Type B pancreatic cell (in vitro differentiated cells): ENCODE data around the gene PTPRCAP. TPM values are rescaled to one million over a fixed set of nuclear protein-coding genes. Genes with fewer than 3 reads are reported as not detected.

Experiments
- DNase-seq: peaks from one replicate; pipeline ENCODE4 v3.0.0; 2021; ENCODE audit warnings: mixed read lengths; ENCODE audit not compliant: unreplicated experiment; ENCODE audit errors: extremely low spot score
- H3K27ac Mint-ChIP-seq: 2 replicates; pipeline ENCODE4 v1.8.0; 2021; ENCODE audit warnings: mild to moderate bottlenecking, mixed read lengths
- H3K27me3 Mint-ChIP-seq: 2 replicates; pipeline ENCODE4 v1.8.0; 2021; ENCODE audit warnings: mixed read lengths
- H3K36me3 Mint-ChIP-seq: 2 replicates; pipeline ENCODE4 v1.8.0; 2021; ENCODE audit warnings: mixed read lengths
- H3K4me1 Mint-ChIP-seq: one replicate; pipeline ENCODE4 v1.8.0; 2021; ENCODE audit warnings: mixed read lengths; ENCODE audit not compliant: unreplicated experiment
- H3K4me3 Mint-ChIP-seq: 2 replicates; pipeline ENCODE4 v1.8.0; 2021; ENCODE audit warnings: mild to moderate bottlenecking, mixed read lengths
- H3K9me3 Mint-ChIP-seq: 2 replicates; pipeline ENCODE4 v1.8.0; 2021; ENCODE audit warnings: mixed read lengths
- total RNA-seq: library from RNA; stranded (reverse); gene quantifications from 2 replicates; pipeline ENCODE4 v1.2.1, GENCODE V29; 2021; ENCODE audit warnings: low replicate concordance
- TF ChIP-seq, protein P1 (sequence below): fragments of 200-600 bp; sonication (generic); conservative IDR thresholded peaks from 2 replicates; pipeline ENCODE4 v1.5.0; 2021; ENCODE audit warnings: antibody characterized with exemption, mild to moderate bottlenecking

Gene PTPRCAP
- total RNA-seq, 1 donor from 2014 or later: 2.0 TPM

DNA sequence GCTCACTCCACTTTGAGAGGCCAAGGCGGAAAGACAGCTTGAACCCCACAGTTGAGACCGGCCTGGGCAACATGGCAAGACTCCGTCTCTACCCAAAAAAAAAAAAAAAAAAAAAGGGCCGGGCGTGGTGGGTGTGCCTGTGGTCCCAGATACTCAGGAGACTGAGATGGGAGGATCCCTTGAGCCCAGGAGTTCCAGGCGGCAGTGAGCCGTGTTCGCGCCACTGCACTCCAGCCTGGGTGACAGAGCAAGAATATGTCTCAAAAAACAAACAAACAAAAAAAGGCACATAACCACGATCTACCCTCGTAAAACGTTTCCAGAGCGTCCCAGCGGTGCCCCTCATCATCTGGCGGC lies 46.6 kb downstream of the PTPRCAP start:
- Mint-ChIP-seq H3K27me3 (peaks cover 11% of the 10 kb centered on the region), H3K9me3 (no peaks in the 10 kb centered on the region), H3K36me3 (no peaks in the 10 kb centered on the region), H3K4me3 (peak overlapping the region; percentile 92), H3K4me1 (peaks cover 18% of the 10 kb centered on the region), H3K27ac (peak overlapping the region; percentile 85)
- TF ChIP-seq, protein P1, sequence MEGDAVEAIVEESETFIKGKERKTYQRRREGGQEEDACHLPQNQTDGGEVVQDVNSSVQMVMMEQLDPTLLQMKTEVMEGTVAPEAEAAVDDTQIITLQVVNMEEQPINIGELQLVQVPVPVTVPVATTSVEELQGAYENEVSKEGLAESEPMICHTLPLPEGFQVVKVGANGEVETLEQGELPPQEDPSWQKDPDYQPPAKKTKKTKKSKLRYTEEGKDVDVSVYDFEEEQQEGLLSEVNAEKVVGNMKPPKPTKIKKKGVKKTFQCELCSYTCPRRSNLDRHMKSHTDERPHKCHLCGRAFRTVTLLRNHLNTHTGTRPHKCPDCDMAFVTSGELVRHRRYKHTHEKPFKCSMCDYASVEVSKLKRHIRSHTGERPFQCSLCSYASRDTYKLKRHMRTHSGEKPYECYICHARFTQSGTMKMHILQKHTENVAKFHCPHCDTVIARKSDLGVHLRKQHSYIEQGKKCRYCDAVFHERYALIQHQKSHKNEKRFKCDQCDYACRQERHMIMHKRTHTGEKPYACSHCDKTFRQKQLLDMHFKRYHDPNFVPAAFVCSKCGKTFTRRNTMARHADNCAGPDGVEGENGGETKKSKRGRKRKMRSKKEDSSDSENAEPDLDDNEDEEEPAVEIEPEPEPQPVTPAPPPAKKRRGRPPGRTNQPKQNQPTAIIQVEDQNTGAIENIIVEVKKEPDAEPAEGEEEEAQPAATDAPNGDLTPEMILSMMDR: no peak
- no peak for DNase-seq

DNA sequence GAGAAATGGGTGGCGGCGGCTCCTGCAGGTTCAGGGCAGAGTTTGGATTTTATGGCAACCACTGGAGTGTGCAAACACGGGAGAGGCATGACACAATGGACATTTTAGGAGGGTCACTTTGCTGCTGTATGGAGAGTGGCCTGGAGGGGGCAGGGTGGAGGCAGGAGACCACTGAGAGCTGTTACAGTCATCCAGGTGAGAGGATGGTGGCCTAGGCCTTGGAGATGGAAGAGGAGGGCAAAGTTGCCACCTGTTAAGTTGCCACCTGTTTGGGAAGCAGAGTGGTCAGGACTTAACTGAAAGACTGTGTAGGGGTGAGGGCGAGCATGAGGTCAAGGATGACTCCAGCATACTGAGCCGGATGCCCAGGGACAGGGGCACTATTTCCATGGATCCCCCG lies 48.0 kb downstream of the PTPRCAP start:
- TF ChIP-seq, protein P1: peak; percentile 76
- peak overlapping the region; percentile 79 for H3K27ac Mint-ChIP-seq
- peaks cover 24% of the 10 kb centered on the region for H3K27me3 Mint-ChIP-seq
- DNase-seq: no peak
- peak overlapping the region; percentile 87 for H3K4me3 Mint-ChIP-seq
- no peaks in the 10 kb centered on the region for H3K9me3 Mint-ChIP-seq
- H3K4me1 Mint-ChIP-seq: peaks cover 18% of the 10 kb centered on the region
- no peaks in the 10 kb centered on the region for H3K36me3 Mint-ChIP-seq

DNA sequence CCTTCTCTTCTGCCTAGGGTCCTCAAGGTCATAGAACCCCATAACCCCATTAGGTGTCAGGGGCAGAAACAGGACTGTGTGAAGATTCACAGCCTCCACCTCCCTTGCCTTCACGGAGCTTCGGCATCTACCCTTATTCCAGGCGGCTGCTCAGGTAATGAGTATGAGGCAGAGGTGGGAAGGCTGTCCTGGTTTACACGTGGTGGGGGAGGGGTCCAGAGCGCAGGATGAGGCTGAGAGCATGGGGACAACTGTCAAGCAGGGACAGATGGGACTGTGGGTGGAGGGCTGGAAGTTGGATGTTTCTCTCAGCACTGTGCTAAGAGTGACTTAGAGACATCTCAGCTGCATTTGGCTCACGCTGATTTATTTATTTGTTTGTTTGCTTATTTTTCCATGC lies 50.0 kb downstream of the PTPRCAP start:
- Mint-ChIP-seq H3K27me3 (peaks cover 28% of the 10 kb centered on the region), H3K36me3 (no peaks in the 10 kb centered on the region), H3K9me3 (no peaks in the 10 kb centered on the region), H3K4me3 (no peak overlapping the region), H3K27ac (no peak overlapping the region), H3K4me1 (peaks cover 12% of the 10 kb centered on the region)
- DNase-seq: no peak
- TF ChIP-seq, protein P1: no peak

DNA sequence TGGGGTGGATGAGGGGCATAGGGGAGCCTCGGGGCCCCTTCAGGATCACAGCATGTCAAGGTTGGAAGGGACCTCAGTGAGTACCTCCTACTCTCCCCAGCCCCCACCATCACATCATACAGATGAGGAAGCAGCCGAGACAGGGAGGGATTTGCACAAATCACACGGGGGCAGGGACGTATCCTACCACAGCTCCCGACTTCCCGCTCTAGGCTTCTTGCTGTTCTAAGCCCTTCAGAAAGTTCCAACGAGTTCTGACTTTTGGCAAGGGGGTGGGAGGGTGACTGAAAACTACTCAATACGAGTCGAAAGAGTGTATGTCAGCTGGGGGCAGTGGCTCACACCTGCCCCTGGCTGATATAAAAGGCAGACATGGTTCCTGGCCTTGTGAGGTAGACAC lies 50.4 kb downstream of the PTPRCAP start:
- H3K9me3 Mint-ChIP-seq: no peaks in the 10 kb centered on the region
- no peak for DNase-seq
- H3K27ac Mint-ChIP-seq: no peak overlapping the region
- H3K27me3 Mint-ChIP-seq: peaks cover 30% of the 10 kb centered on the region
- peaks cover 14% of the 10 kb centered on the region for H3K4me1 Mint-ChIP-seq
- H3K36me3 Mint-ChIP-seq: no peaks in the 10 kb centered on the region
- TF ChIP-seq, protein P1: no peak
- H3K4me3 Mint-ChIP-seq: no peak overlapping the region

Other genes with a start within 250 kb of the PTPRCAP start
- 53.1 and 62.2 TPM in 2 replicates for gene GRK2, start 171.2 kb downstream of the PTPRCAP start, total RNA-seq
- 70.5 and 80.9 TPM in 2 replicates for gene ANKRD13D, start 148.4 kb downstream of the PTPRCAP start, total RNA-seq
- 32.0 and 40.9 TPM in 2 replicates for gene SSH3, start 134.2 kb downstream of the PTPRCAP start, total RNA-seq
- 15.0 and 29.4 TPM in 2 replicates for gene POLD4, start 84.1 kb downstream of the PTPRCAP start, total RNA-seq
- gene CLCF1, start 64.1 kb downstream of the PTPRCAP start, total RNA-seq: 3.2 and 6.7 TPM in 2 replicates
- 29.5 and 41.2 TPM in 2 replicates for gene RAD9A, start 45.7 kb downstream of the PTPRCAP start, total RNA-seq
- 137 TPM in 2 replicates for gene PPP1CA, start 35.8 kb downstream of the PTPRCAP start, total RNA-seq
- gene TBC1D10C, start 33.6 kb downstream of the PTPRCAP start, total RNA-seq: 0.87 TPM in 1 of 2 replicates, not detected in the other
- gene CARNS1, start 22.0 kb downstream of the PTPRCAP start, total RNA-seq: 0.31 and 1.5 TPM in 2 replicates
- gene RPS6KB2, start 9.2 kb downstream of the PTPRCAP start, total RNA-seq: 55.5 and 57.0 TPM in 2 replicates
- 77.4 and 90.2 TPM in 2 replicates for gene CORO1B, start 5.8 kb upstream of the PTPRCAP start, total RNA-seq
- gene GPR152, start 15.0 kb upstream of the PTPRCAP start, total RNA-seq: not detected in 2 replicates
- gene CABP4, start 17.7 kb upstream of the PTPRCAP start, total RNA-seq: not detected in 2 replicates
- gene TMEM134, start 31.6 kb upstream of the PTPRCAP start, total RNA-seq: 41.7 and 46.6 TPM in 2 replicates
- 32.4 and 47.6 TPM in 2 replicates for gene AIP, start 45.3 kb upstream of the PTPRCAP start, total RNA-seq
- gene PITPNM1, start 67.7 kb upstream of the PTPRCAP start, total RNA-seq: 50.4 and 51.7 TPM in 2 replicates
- 34.9 and 37.5 TPM in 2 replicates for gene CDK2AP2, start 70.5 kb upstream of the PTPRCAP start, total RNA-seq
- gene CABP2, start 85.8 kb upstream of the PTPRCAP start, total RNA-seq: not detected in 2 replicates
- 1,009 and 1,011 TPM in 2 replicates for gene GSTP1, start 146.1 kb upstream of the PTPRCAP start, total RNA-seq
- 220 and 226 TPM in 2 replicates for gene NDUFV1, start 169.3 kb upstream of the PTPRCAP start, total RNA-seq
- 10.3 and 16.0 TPM in 2 replicates for gene NUDT8, start 192.3 kb upstream of the PTPRCAP start, total RNA-seq
- not detected in 2 replicates for gene TBX10, start 202.1 kb upstream of the PTPRCAP start, total RNA-seq
- gene ACY3, start 213.0 kb upstream of the PTPRCAP start, total RNA-seq: 2.2 and 5.8 TPM in 2 replicates
- gene ALDH3B2, start 236.9 kb upstream of the PTPRCAP start, total RNA-seq: 4.8 and 9.4 TPM in 2 replicates